T-helper 17 cell (primary cell): ENCODE data around the gene FOXA2. TPM values are rescaled to one million over a fixed set of nuclear protein-coding genes. Genes with fewer than 3 reads are reported as not detected.
"Not testable (repeated sequence)": the region's sequence is repeated elsewhere in the genome, so short reads cannot be mapped to it uniquely, and the experiment has no call there.

ENCODE experiments used
- ATAC-seq: fragments of 150-1000 bp; cut with Tn5 transposase; 2 replicates; pipeline ENCODE4 v1.10.0; 2021; ENCODE audit warnings: mild to moderate bottlenecking, moderate library complexity
- DNase-seq, 3 donors: peaks; one replicate each; pipeline versions ENCODE4 v3.0.0 to v3.0.0-alpha.2; 2020 to 2021
- H3K9me3 ChIP-seq: one replicate; pipeline ENCODE4 v1.7.0; 2013; ENCODE audit warnings: low read length, mild to moderate bottlenecking; ENCODE audit not compliant: control insufficient read depth, poor library complexity, severe bottlenecking
- H3K27ac Mint-ChIP-seq: one replicate; pipeline ENCODE4 v1.8.0; 2022; ENCODE audit warnings: mild to moderate bottlenecking, moderate library complexity, mixed read lengths
- H3K27me3 Mint-ChIP-seq: one replicate; pipeline ENCODE4 v1.8.0; 2022; ENCODE audit warnings: mixed read lengths
- H3K36me3 Mint-ChIP-seq: one replicate; pipeline ENCODE4 v1.8.0; 2022; ENCODE audit warnings: low read depth, mixed read lengths
- H3K4me1 Mint-ChIP-seq: one replicate; pipeline ENCODE4 v1.8.0; 2022; ENCODE audit warnings: mild to moderate bottlenecking, mixed read lengths
- H3K4me3 Mint-ChIP-seq: one replicate; pipeline ENCODE4 v1.8.0; 2022; ENCODE audit warnings: mild to moderate bottlenecking, moderate library complexity, mixed read lengths
- total RNA-seq, 4 donors: library from RNA in 2 of 4; stranded (reverse) in 2 of 4; gene quantifications; one replicate each; pipeline ENCODE4 v1.2.3 and lab custom pipeline; 2022 to 2026

The FOXA2 gene
- total RNA-seq, 2 donors from 2014 or later = not detected

GRCh38 chr20:22601361-22602141 lies 17.2 kb upstream of the FOXA2 start:
- no peaks in the 10 kb centered on the region for H3K36me3 Mint-ChIP-seq
- H3K27ac Mint-ChIP-seq = no peak overlapping the region
- no peak for ATAC-seq
- no peaks in the 10 kb centered on the region for H3K9me3 ChIP-seq
- H3K4me1 Mint-ChIP-seq = no peaks in the 10 kb centered on the region
- H3K4me3 Mint-ChIP-seq = no peak overlapping the region
- no peak for DNase-seq
- H3K27me3 Mint-ChIP-seq = no peaks in the 10 kb centered on the region

- H3K27me3 Mint-ChIP-seq, H3K4me1 Mint-ChIP-seq, H3K36me3 Mint-ChIP-seq, H3K4me3 Mint-ChIP-seq, ATAC-seq, H3K9me3 ChIP-seq, H3K27ac Mint-ChIP-seq, DNase-seq: not testable (repeated sequence)
These were observed 14.9 kb upstream of the FOXA2 start for GRCh38 chr20:22599258-22599657.

- no peaks in the 10 kb centered on the region for H3K9me3 ChIP-seq
- no peaks in the 10 kb centered on the region for H3K27me3 Mint-ChIP-seq
- no peaks in the 10 kb centered on the region for H3K4me1 Mint-ChIP-seq
- no peak overlapping the region for H3K27ac Mint-ChIP-seq
- ATAC-seq = no peak
- no peaks in the 10 kb centered on the region for H3K36me3 Mint-ChIP-seq
- no peak for DNase-seq
- H3K4me3 Mint-ChIP-seq = no peak overlapping the region
These were observed 12.9 kb upstream of the FOXA2 start for GRCh38 chr20:22597303-22597702.

GRCh38 chr20:22590662-22591061 lies 6.3 kb upstream of the FOXA2 start:
- no peaks in the 10 kb centered on the region for H3K36me3 Mint-ChIP-seq
- ATAC-seq = no peak
- no peak overlapping the region for H3K27ac Mint-ChIP-seq
- no peaks in the 10 kb centered on the region for H3K4me1 Mint-ChIP-seq
- no peak overlapping the region for H3K4me3 Mint-ChIP-seq
- peaks cover 21% of the 10 kb centered on the region for H3K27me3 Mint-ChIP-seq
- no peak for DNase-seq
- no peaks in the 10 kb centered on the region for H3K9me3 ChIP-seq

- H3K9me3 ChIP-seq = no peaks in the 10 kb centered on the region
- DNase-seq (no peak), ATAC-seq (no peak)
- Mint-ChIP-seq H3K27ac (no peak overlapping the region), H3K4me1 (no peaks in the 10 kb centered on the region), H3K27me3 (peaks cover 25% of the 10 kb centered on the region), H3K36me3 (no peaks in the 10 kb centered on the region), H3K4me3 (no peak overlapping the region)
These were observed 2.4 kb upstream of the FOXA2 start for GRCh38 chr20:22586645-22587310.

GRCh38 chr20:22585786-22586493 lies 1.6 kb upstream of the FOXA2 start:
- no peak overlapping the region for H3K4me3 Mint-ChIP-seq
- peaks cover 34% of the 10 kb centered on the region for H3K27me3 Mint-ChIP-seq
- no peak overlapping the region for H3K27ac Mint-ChIP-seq
- no peaks in the 10 kb centered on the region for H3K36me3 Mint-ChIP-seq
- no peaks in the 10 kb centered on the region for H3K9me3 ChIP-seq
- ATAC-seq (no peak), DNase-seq (no peak)
- no peaks in the 10 kb centered on the region for H3K4me1 Mint-ChIP-seq

GRCh38 chr20:22584922-22585785 lies 782 bp upstream of the FOXA2 start:
- H3K27me3 Mint-ChIP-seq = peaks cover 42% of the 10 kb centered on the region
- no peaks in the 10 kb centered on the region for H3K36me3 Mint-ChIP-seq
- DNase-seq (no peak), ATAC-seq (no peak)
- no peaks in the 10 kb centered on the region for H3K4me1 Mint-ChIP-seq
- no peak overlapping the region for H3K27ac Mint-ChIP-seq
- H3K9me3 ChIP-seq = no peaks in the 10 kb centered on the region
- no peak overlapping the region for H3K4me3 Mint-ChIP-seq

- ATAC-seq (no peak), DNase-seq (no peak)
- H3K4me3 Mint-ChIP-seq = no peak overlapping the region
- no peaks in the 10 kb centered on the region for H3K9me3 ChIP-seq
- no peaks in the 10 kb centered on the region for H3K36me3 Mint-ChIP-seq
- no peak overlapping the region for H3K27ac Mint-ChIP-seq
- no peaks in the 10 kb centered on the region for H3K4me1 Mint-ChIP-seq
- H3K27me3 Mint-ChIP-seq = peaks cover 44% of the 10 kb centered on the region
These were observed 425 bp downstream of the FOXA2 start for GRCh38 chr20:22583773-22584521.

- DNase-seq (no peak), ATAC-seq (no peak)
- H3K27me3 Mint-ChIP-seq = peaks cover 51% of the 10 kb centered on the region
These were observed 1.2 kb downstream of the FOXA2 start for GRCh38 chr20:22582964-22583772.

GRCh38 chr20:22582386-22582963 lies 1.9 kb downstream of the FOXA2 start:
- H3K4me1 Mint-ChIP-seq = peaks cover 2% of the 10 kb centered on the region
- peaks cover 53% of the 10 kb centered on the region for H3K27me3 Mint-ChIP-seq
- DNase-seq = no peak
- H3K4me3 Mint-ChIP-seq = no peak overlapping the region
- peaks cover 8% of the 10 kb centered on the region for H3K36me3 Mint-ChIP-seq
- H3K9me3 ChIP-seq = no peaks in the 10 kb centered on the region
- no peak overlapping the region for H3K27ac Mint-ChIP-seq
- ATAC-seq = no peak

More at GRCh38 chr20:22582964-22583772, 1.2 kb downstream of the FOXA2 start:
- no peaks in the 10 kb centered on the region for H3K9me3 ChIP-seq
- Mint-ChIP-seq H3K36me3 (peaks cover 2% of the 10 kb centered on the region), H3K4me1 (no peaks in the 10 kb centered on the region), H3K4me3 (no peak overlapping the region), H3K27ac (no peak overlapping the region)

- Mint-ChIP-seq H3K27ac (no peak overlapping the region), H3K27me3 (peaks cover 53% of the 10 kb centered on the region), H3K4me3 (no peak overlapping the region), H3K4me1 (peaks cover 2% of the 10 kb centered on the region), H3K36me3 (peaks cover 8% of the 10 kb centered on the region)
- no peaks in the 10 kb centered on the region for H3K9me3 ChIP-seq
- DNase-seq = no peak
- ATAC-seq = no peak
These were observed 2.7 kb downstream of the FOXA2 start for GRCh38 chr20:22581437-22582385.
